ENCODE data around the gene CAPN2.

Gene CAPN2

DNA sequence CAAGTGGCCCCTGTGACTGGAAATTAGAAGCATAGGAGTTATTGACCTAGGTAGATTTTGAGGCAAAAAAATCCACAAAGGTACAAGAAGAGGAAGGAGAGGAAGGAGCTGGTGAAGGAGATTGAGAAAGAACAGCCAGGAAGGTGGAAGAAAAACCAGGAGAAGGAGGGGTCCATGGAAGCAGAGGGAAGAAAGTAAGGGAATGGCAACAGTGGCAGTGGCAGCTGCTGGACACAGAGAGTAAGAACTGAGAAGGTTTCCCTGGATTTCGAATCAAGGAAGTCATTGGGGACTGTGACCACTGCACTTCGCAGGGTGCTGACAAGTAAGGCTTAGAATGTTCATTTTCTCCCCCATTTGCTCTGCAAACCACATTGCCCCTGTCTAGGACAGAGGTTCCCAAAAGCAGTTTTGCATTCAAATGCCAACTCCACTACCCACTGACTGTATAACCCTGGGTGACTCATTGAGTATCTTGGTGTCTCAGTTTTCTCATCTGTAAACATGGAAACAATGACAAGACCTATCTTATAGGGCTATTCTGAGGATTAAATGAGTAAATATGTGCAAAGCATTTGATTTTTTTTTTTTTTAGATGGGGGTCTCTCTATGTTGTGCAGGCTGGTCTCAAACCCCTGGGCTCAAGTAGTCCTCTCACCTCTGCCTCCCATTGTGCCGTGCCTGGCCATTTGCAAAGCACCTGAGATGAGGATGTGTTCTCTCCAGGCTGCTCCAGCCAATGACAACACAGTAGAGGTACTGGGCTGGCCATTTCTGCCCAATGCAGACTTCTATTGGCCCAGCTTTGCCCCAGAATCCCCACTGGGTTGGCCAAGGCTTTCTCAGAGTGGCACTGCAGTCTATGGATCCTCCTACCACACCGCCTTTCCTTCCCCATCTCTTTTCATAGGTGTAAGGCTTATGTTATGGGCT lies 9.3 kb upstream of the CAPN2 start:
- DNase-seq, result no peak

DNA sequence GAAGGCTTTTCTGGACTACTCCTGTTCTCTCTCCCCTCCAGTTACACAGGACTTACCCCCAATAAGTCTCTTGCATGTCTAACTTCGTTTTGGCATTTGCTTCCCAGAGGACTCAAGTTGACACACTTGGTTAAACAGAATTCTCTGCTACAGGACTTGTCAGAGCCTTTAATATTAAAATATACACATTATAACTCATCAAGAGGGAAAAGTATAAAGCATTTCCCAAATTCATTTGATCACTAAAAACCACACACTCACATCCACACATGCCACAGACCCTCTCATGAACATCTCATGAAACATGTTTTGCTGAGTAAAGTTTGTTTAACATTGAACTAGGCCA lies 8.7 kb upstream of the CAPN2 start:
- no peak for DNase-seq

DNA sequence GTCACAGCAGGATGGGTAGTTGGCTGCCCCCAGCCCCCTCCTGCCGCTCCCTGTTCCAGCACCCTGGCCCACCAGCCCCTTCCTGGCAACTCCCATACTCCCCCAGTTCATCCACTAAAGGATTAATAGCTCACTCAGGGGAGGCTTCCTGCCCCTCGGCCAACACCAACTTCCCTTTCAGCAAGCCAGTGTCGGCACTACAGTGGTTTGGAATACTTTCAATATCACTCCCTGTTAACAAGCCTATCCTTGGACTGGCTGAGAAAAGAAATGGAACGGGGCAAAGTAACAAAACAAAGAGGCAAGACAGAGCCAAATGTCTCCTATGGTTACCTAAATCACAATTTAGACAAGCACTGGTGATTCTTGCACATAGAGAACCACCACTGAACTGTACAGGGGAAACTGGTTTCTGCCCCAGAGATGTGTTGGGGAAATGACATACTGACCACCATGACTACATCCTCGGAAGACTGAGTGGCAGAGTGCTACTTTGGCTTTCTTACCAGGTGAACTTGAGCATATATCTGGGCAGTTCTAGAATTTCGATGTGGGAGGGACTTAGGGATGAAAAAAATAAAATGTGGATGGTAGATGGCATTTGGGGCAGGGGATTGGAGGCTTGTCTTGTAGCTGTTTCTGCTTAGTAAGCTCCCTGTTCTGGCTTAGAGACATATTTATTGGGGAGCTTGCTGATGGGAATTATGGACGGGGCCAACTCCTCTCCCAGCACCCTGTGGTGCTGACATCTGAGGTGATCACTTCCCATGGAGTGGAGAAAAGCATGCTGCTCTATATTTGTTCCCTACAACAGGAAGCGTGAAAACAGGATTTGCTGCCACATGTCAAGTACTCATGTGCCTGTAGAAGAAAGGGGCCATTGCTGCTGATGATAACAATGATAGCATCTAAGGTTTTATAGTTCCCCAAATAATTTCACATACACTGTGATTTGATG lies 7.1 kb upstream of the CAPN2 start:
- DNase-seq, result no peak

DNA sequence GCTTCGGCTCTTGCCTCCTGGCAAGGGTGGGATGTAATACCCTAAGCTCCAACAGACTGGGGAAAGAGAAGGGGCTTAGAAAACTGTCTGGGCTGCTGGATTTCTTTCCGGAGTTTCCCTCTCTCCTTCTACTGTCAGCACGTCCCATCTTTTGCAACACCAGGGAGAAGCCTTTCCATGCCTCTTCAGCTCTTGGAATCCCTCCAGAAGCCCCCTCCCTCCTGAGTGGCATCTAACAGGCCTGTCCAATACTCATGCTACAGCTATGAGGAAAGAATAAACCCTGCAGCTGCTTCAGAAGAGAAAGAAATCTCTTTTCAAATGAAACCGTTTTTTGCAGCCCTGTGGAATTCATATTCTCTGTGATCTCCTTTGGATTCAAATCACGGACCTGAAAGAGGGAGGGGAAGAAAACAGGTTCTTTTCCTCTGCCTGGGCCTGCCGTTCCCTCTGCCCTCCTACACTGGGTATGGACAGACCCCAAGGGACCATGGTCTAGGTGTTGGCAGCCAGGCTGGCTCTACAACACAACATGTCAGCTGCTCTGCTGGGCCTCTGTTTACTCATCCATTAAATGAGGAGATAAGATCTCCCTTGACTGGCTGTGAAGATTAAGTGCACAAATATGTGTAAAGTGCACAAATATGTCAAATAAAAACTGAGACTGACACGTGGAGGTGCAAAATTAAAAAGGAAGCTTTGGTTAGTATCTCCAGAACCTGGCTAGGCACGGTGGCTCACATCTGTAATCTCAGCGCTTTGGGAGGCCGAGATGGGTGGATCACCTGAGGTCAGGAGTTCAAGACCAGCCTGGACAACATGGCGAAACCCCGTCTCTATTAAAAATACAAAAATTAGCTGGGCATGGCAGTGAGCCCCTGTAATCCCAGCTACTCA lies 6.0 kb upstream of the CAPN2 start:
- peak; percentile 85 for DNase-seq

DNA sequence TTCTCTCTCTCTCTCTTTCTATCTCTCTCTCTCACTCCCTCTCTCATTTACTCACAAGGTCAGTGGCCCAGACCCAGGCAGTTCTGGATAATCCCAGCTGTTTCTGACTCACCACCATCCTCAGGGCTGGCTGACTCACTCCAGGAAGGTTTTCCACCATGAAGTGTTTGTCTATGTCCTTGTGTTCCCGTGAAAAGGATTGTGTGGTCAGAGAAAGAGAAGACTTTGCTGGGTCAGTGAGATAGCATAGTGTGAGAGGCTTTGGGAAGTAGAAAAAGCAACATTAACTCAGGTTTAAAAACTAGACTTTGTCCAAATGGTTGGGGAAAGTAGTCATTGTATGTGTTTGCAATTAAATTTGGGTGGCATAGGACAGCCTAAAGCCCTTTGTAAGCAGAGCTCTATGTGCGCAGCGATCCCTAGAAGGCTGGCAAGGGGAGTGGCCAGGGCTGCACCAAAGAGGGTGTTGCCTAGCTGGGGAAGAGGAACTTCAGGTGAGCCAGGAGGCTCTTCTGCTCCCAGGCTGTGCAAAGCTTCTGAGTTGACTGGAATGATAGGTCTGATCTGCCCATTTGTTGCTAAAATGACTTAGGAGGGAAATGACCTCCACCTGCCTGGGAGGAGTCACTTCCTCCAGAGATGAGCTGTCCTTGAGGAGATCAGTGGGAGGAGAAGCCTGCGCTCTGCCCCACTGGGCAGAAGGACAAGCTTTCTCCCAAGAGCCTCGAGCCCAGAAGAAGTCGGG lies 4.9 kb upstream of the CAPN2 start:
- DNase-seq, result peak; percentile 62

DNA sequence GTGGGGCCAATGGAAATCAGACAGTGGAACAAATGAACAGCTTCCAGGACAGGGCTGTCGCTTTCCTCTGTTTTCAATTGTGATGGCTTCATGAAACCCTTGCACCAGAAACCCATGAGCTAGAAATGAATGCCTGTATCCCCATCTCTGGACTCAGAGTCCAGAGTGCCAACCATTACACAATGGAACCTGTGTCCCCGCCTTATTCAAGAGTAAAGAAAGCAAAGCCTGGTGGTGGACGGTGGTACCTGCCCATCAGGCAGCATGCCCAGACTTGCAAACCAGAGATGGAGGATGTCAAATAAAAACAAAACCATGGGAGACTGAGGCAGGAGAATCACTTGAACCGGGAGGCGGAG lies 4.4 kb upstream of the CAPN2 start:
- no peak for DNase-seq

DNA sequence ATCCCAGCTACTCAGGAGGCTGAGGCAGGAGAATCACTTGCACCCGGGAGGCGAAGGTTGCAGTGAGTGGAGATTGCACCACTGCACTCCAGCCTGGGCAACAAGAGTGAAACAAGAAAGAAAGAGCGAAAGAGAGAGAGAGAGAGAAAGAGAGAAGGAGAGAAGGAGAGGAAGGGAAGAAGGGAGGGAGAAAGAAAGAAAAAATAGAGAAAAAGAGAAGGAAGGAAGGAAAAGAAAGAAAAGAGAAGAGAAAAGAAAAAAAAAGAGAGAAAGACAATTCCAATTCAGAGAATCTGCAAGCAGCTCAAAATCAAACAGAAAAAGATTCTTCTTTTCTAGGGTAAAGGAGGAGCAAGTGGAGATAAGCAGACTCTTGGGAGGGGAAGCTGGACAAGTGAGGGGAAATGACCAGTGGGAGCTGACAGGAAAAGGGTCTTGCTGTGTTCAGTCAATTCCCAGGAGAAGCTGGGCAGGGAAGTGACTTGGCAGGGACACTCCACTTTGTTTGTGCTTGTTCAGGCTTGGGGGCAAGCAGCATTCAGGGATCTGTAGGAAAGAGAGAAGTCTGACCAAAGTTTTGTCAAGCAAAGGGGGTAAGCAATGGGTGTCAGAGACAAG lies 3.6 kb upstream of the CAPN2 start:
- DNase-seq, result no peak

DNA sequence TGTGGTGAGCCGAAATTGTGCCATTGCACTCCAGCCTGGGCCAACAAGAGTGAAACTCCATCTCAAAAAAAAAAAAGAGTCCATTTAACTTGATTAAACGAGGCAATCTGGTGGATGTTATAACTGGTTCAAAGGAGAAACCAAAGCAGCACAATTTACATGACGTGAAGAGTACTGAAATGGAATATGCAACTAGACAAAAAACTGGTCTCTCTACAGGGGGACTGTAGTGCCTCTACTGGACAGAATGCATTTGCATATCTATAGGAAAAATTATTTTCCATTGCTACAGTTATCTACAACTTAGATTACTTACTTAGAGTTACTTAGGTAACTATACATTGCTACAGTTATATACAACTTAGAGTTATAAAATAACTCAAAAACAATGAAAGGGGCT lies 2.7 kb upstream of the CAPN2 start:
- DNase-seq, result no peak

DNA sequence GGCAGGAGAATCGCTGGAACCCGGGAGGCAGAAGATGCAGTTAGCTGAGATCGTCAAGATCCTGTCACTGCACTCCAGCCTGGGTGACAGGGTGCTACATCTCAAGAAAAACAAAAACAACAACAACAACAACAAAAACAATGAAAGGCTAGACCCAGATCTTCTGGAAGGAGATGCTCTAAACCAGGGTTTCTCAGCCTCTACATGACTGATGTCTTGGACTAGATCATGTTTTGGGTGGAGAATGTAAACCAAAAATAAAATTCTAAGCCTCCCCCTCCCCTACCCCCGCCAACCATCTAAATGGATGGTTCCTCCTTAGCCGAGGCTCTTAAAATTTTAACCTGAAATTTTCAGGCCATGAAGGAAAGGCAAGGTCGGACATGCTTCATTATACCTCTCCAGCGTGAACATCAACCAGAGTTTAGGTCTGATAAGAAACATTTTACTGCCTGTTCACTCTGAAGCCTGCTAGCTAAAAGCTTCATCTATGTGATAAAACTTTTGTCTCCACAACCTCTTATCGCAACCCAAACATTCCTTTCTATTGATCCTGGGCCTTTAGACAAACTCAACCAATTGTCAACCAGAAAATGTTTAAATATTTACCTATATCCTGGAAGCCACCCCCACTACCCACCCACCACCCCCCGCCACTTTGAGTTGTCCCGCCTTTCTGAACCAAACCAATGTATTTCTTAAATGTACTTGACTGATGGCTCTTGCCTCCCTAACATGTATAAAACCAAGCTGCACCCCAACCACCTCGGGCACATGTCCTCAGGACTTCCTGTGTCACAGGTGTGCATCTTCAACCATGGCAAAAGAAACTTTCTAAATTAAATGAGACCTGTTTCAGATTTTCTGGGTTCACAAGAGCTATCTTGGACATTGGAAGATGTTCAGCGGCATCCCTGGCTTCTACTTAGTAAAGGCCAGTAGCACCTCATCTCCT lies 1.9 kb upstream of the CAPN2 start:
- DNase-seq, result no peak

DNA sequence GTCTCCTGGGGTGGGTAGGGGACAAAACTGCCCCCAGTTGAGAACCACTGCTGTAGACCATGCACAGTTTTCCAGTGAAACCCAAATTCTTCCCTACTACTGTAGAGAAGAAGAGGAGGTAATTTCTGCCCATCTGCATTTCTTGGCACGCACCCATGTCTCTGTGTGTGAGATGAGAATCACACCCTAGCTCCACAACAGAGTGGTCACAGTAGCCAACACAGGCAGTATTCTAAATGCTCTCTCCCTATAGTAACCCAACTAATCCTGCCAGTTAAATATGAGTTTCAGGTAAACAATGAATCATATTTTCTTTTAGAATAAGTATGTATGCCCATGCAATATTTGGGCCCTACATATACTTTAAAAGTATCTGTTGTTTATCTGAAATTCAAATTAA lies 1.2 kb upstream of the CAPN2 start:
- DNase-seq, result peak; percentile 44

DNA sequence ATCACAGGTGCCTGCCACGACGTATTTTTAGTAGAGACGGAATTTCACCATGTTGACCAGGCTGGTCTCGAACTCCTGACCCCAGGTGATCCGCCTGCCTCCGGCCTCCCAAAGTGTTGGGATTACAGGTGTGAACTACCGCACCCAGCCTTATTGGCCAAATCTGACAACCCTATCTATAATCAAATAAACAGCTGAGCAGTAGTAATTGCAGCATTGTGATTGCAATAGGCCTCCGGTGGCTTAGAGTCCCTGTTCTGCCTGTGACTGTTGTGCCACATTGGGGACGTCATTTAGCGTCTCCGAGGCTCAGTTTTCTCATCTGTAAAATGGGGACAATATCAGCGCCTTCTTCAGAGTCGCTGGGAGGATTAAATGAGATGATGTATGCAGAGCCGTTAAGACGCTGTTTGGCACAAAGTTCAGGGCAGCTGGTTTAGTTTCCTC lies 569 bp upstream of the CAPN2 start:
- DNase-seq, result no peak

DNA sequence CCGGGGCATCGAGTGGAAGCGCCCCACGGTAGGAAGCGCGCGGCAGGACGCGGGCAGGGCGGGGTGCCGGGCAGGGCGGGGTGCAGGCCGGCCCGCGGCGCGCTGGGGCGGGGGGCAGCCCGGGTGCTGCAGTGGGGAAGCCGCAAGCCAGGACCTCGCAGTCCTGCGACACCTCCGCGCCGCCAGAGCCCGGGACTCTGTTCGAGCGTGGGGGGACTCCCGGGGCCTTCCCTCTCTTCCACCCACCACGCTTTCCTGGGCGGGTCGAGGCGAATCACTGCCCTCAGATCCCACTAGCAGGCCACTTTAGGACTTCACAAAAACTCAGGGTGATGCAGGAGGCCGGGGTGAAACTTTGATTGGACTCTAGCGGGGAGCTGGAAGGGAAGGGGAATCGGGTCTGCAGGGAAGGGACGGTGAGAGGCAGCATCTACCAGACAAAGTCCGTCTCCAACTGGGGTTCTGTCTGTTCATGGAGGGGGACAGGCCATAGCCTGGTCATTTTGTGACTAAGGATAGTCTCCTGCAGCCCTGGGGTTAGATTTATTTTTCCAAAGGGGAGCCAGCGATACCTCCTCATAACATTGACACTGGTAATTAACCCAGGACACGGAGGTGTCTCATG lies 623 bp downstream of the CAPN2 start:
- DNase-seq, result peak; percentile 64

DNA sequence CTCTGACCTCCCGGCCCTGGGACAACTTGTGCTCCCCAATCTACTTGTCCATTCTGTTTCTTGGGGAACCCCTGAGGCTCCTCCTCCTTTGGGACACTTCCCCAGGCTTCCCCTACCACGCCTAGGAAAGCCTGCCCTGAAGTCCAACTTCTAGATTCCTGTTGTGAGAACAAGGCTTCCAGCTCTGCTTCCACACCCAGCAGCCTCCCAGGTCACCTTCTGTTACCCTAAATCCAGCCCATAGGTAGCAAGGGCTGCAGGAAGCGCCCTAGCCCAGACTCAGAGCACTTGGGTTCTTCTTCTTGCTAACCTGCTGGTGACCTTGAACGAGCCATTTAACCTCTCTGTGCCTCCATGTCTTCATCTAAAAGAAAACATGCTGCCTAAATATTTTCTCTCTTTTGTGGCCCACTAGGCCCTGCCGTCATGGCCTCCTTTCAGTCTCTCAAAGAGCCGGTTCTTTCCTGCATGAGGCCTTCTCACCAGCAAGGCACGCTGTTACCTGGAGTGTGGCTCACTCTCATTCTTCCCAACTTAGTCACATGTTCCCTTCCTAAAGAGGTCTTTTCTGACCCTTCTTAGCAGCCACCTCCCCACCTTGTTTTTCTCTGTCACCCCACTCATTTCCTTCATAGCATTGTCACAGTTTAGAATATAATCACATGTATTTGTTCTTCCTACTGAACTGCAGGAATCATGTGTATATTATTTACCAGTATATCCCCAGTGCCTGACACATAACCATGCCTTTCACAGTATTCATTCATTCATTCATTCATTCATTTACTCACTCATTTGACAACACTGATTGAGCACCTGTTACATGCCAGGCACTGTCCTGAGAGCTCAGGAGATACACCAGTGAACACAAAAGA lies 1.4 kb downstream of the CAPN2 start:
- DNase-seq, result no peak

DNA sequence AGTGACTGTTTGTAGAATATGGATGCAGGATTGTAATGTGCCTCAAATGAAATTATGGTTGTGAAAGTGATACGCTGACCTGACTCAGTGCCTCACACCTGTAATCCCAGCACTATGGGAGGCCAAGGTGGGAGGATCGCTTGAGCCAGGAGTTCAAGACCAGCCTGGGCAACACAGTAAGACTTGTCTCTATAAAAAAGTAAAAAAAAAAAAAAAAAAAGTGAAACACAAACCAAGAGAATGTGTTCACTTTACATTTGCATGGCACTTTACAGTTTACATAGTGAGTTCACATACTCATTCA lies 2.0 kb downstream of the CAPN2 start:
- no peak for DNase-seq

DNA sequence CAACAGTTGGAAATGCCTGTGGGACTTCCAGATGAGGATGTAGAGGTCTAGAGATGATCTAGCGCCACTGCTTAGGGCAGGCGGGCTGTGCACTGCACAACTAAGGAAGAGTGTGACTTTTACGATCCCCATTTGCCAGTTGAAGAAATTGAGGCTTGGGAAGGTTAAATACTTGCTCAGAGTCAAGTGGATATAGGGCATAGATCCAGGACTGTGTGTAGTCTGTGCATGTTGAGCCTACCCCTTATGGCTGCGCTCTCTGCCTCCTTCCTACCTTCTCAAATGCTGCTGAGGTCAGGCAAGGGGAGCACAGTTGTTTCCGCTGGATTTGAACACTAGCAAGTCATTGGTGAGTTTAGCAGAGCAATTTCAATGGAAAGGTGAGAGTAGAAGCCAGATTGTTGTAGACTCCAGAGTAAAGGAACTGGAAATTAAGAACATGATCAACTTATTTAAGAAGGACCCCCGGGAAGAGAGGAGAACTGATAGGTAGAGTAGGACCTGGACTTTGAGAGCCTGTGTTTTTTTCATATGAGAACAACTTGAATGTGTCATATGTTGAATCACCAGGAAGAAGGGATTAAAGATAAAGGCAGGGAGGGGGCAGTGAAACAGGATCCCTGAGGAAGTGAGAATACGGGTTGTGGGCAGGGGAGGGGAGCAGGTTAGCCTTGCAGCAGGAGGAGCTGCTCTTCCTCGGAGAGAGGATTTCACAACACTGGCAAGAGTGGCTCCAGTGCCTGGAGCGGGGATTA lies 2.7 kb downstream of the CAPN2 start:
- DNase-seq, result no peak

DNA sequence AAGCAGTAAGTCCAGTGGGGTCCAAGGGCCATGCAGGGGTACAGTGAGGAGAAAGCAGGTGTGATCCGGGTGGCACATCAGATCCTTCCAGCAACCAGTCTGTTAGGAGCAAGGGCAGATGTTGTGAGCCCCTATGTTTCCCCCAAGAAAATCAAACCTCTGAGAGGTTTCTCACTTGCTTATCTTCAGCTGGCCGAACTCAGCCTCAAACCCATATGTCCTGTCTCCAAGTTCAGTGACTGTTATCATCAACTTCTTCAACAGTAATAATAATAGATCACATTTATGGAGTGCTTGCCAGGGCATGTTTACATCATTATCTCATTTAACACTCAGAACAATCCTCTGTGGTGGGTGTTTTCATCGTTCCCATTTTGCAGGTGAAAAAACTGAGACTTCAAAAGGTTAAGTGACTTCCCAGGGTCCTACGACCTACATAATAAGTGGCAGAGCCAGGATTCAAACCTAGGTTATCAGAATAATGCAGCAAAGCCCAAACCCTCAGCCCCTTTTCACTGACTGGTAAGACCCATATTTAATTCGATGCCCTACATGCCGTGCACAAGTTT lies 3.3 kb downstream of the CAPN2 start:
- no peak for DNase-seq

DNA sequence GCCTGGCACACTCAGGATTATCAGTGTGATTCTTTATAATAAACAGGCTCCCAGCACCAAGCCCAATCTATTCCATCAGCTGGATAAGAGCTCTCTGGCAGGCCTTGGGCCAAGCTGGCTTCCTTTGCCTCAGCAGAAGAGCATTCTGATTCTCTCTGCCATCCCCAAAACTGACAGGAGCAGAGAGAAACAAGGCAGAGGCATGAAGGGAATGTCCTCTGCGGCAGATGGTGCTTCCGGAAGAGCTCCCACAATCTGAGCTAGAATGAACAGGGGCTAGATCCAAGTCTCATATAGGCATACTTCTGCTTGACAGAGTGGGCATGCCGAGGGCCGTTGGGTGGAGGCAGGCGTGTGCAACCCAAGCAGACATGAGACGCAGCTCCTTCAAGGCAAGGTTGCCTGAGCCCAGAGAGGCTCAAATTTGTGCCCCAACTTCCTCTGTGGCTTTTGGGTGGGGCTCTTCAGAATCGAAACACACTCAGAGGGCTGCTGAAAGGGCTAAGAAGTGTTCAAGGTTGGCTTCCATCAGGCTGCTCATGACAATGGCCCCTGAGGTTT lies 4.0 kb downstream of the CAPN2 start:
- peak; percentile 41 for DNase-seq

DNA sequence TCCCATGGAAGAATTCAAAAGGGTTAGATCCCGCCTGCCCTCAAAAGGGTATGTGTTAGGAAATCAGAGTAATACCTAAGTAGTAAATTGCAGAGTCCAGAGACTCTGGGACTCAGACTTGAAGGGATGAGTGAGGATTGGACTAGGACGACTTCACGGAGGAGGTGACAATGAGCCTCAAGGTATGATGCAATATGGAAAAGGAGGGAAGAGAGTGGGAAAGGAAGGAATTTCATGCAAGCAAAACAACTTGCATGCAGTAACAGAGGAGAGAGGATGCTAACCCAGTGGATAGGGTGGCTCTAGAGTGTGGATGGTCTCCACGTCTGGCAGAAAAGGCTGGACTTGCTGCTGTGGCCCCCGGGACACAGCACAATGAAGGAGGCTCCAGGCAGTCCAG lies 4.8 kb downstream of the CAPN2 start:
- DNase-seq, result no peak

Data from right hindlimb (tissue), 1 donor.